HG03520 (cell line): ENCODE results near the gene SUN5.
"Not testable (repeated sequence)": the region's sequence is repeated elsewhere in the genome, so short reads cannot be mapped to it uniquely, and the experiment has no call there.

Source experiments
- ATAC-seq: cut with Tn5 transposase; IDR thresholded peaks from one replicate; pipeline ENCODE4 v1.9.1; 2021; ENCODE audit warnings: mild to moderate bottlenecking, moderate library complexity; ENCODE audit not compliant: unreplicated experiment

SUN5 gene

GRCh38 chr20:32965581-32966373 lies 38.5 kb downstream of the SUN5 start:
- ATAC-seq, result no peak

GRCh38 chr20:32965115-32965514 lies 39.1 kb downstream of the SUN5 start:
- ATAC-seq, result no peak

GRCh38 chr20:32964575-32964974 lies 39.7 kb downstream of the SUN5 start:
- no peak for ATAC-seq

GRCh38 chr20:32963176-32963575 lies 41.1 kb downstream of the SUN5 start:
- ATAC-seq, result no peak

- ATAC-seq, result not testable (repeated sequence)
These were observed 41.6 kb downstream of the SUN5 start for GRCh38 chr20:32962646-32963045.

GRCh38 chr20:32962053-32962452 lies 42.2 kb downstream of the SUN5 start:
- no peak for ATAC-seq

GRCh38 chr20:32960849-32961731 lies 43.1 kb downstream of the SUN5 start:
- no peak for ATAC-seq

GRCh38 chr20:32960222-32960518 lies 44.1 kb downstream of the SUN5 start:
- no peak for ATAC-seq

GRCh38 chr20:32959351-32960221 lies 44.6 kb downstream of the SUN5 start:
- ATAC-seq, result no peak

GRCh38 chr20:32958574-32958973 lies 45.7 kb downstream of the SUN5 start:
- no peak for ATAC-seq

- no peak for ATAC-seq
These were observed 46.8 kb downstream of the SUN5 start for GRCh38 chr20:32957459-32957858.

- ATAC-seq, result not testable (repeated sequence)
These were observed 53.7 kb downstream of the SUN5 start for GRCh38 chr20:32950539-32950938.

GRCh38 chr20:32946629-32947028 lies 57.6 kb downstream of the SUN5 start:
- no peak for ATAC-seq

GRCh38 chr20:32945710-32946221 lies 58.5 kb downstream of the SUN5 start:
- ATAC-seq, result no peak

- ATAC-seq, result no peak
These were observed 60.7 kb downstream of the SUN5 start for GRCh38 chr20:32943490-32944052.

GRCh38 chr20:32941155-32941885 lies 62.9 kb downstream of the SUN5 start:
- ATAC-seq, result no peak

- no peak for ATAC-seq
These were observed 69.7 kb downstream of the SUN5 start for GRCh38 chr20:32934580-32934979.
